ENCODE measurements around the gene STARD3. TPM values are rescaled to one million over a fixed set of nuclear protein-coding genes. Genes with fewer than 3 reads are reported as not detected.

Gene STARD3
- total RNA-seq, 1 experiment from 2014 or later: 42.9 TPM

- no peak for DNase-seq (ENCODE audit: low spot score)
Measured at GRCh38 chr17:39618956-39619785, 17.8 kb upstream of the STARD3 start.

- DNase-seq (ENCODE audit: low spot score): no peak
Measured at GRCh38 chr17:39619786-39620101, 17.2 kb upstream of the STARD3 start.

- DNase-seq (ENCODE audit: low spot score): peak; percentile 72
Measured at GRCh38 chr17:39621523-39622379, 15.2 kb upstream of the STARD3 start.

GRCh38 chr17:39622380-39623006, 14.5 kb upstream of the STARD3 start:
- DNase-seq (ENCODE audit: low spot score): no peak

- peak; percentile 63 for DNase-seq (ENCODE audit: low spot score)
Measured at GRCh38 chr17:39623356-39623950, 13.5 kb upstream of the STARD3 start.

GRCh38 chr17:39624313-39624712, 12.6 kb upstream of the STARD3 start:
- DNase-seq (ENCODE audit: low spot score): no peak

GRCh38 chr17:39625198-39625785, 11.7 kb upstream of the STARD3 start:
- DNase-seq (ENCODE audit: low spot score): no peak

- DNase-seq (ENCODE audit: low spot score): no peak
Measured at GRCh38 chr17:39626171-39627046, 10.5 kb upstream of the STARD3 start, which contains the start of gene PPP1R1B. TSS of gene PPP1R1B (plus strand) at chr17:39626952. CDS start at chr17:39627393, 441 bp downstream.

GRCh38 chr17:39627047-39627711, 9.8 kb upstream of the STARD3 start:
- no peak for DNase-seq (ENCODE audit: low spot score)

GRCh38 chr17:39627712-39628516, 9.0 kb upstream of the STARD3 start:
- no peak for DNase-seq (ENCODE audit: low spot score)

GRCh38 chr17:39628655-39629493, 8.1 kb upstream of the STARD3 start:
- no peak for DNase-seq (ENCODE audit: low spot score)

GRCh38 chr17:39629494-39629880, 7.5 kb upstream of the STARD3 start:
- no peak for DNase-seq (ENCODE audit: low spot score)

GRCh38 chr17:39629898-39630297, 7.0 kb upstream of the STARD3 start:
- no peak for DNase-seq (ENCODE audit: low spot score)

GRCh38 chr17:39631403-39631802, 5.5 kb upstream of the STARD3 start:
- no peak for DNase-seq (ENCODE audit: low spot score)

GRCh38 chr17:39632153-39632941, 4.6 kb upstream of the STARD3 start:
- DNase-seq (ENCODE audit: low spot score): no peak

GRCh38 chr17:39633570-39634183, 3.3 kb upstream of the STARD3 start:
- DNase-seq (ENCODE audit: low spot score): no peak

GRCh38 chr17:39634384-39634871, 2.5 kb upstream of the STARD3 start:
- no peak for DNase-seq (ENCODE audit: low spot score)
